ENCODE measurements around the gene OR2G2. TPM values are rescaled to one million over a fixed set of nuclear protein-coding genes. Genes with fewer than 3 reads are reported as not detected.

Gene OR2G2, protein sequence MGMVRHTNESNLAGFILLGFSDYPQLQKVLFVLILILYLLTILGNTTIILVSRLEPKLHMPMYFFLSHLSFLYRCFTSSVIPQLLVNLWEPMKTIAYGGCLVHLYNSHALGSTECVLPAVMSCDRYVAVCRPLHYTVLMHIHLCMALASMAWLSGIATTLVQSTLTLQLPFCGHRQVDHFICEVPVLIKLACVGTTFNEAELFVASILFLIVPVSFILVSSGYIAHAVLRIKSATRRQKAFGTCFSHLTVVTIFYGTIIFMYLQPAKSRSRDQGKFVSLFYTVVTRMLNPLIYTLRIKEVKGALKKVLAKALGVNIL
- total RNA-seq: not detected in 2 replicates

GRCh38 chr1:247588060-247588459 lies at the start of gene OR2G2:
Gene OR2G2 (plus strand): TSS chr1:247588360. CDS start chr1:247588360, 0 bp downstream.

DNA sequence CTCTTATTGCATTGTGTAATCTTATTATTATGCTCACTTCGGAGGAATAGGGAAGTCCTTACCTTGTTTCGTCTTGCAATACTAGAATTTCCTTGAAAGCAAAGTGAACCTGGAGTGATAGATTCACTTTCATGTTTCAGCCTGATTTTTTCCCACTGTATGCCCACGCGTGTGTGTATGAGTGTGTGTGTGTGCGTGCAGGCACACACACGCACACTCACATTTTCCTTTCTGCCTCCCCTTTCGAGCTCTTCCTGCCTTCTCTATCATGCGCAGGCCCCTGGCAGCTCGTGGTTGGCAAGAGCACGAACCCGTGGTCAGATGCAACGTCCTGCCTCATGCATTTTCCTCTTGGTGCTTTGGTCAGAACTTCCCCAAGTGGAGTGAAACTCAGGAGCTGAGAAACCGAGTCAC lies 39.4 kb upstream of the OR2G2 start, which contains the start of gene GCSAML:
GCSAML (plus strand) TSS at position 366 of the 414 bp plus-strand sequence. CDS start 58 bp downstream, outside the sequence.

DNA sequence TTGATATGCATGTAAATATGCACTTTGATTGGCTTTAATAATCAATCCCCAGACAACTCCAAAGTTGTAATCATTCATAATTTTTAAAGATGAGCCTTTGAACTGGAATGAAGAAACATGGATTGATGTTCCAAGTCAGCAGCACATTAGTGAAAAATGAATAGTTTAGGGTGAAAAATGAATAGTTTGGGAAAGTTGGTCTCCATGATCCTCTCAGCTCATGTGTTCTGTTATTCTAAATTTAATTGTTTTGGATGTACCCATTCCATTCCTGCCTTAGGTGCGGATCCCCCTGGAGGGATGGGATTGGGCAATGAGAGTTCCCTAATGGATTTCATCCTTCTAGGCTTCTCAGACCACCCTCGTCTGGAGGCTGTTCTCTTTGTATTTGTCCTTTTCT lies 17.1 kb downstream of the OR2G2 start, which contains the start of gene OR2G3:
OR2G3 (plus strand) TSS at position 301 of the 400 bp plus-strand sequence; CDS start at position 301, 0 bp downstream.

Other genes starting within 250 kb of the OR2G2 start
- gene NLRP3, start 172.2 kb upstream of the OR2G2 start, total RNA-seq: not detected in 2 replicates
- gene OR2B11, start 130.3 kb upstream of the OR2G2 start, total RNA-seq: not detected in 2 replicates
- not detected in 2 replicates for gene OR2C3, start 51.9 kb upstream of the OR2G2 start, total RNA-seq
- not detected in 2 replicates for gene GCSAML, start 39.2 kb upstream of the OR2G2 start, total RNA-seq
- not detected in 2 replicates for gene OR2G3, start 17.2 kb downstream of the OR2G2 start, total RNA-seq
- not detected in 2 replicates for gene OR13G1, start 91.4 kb downstream of the OR2G2 start, total RNA-seq
- not detected in 2 replicates for gene OR6F1, start 128.3 kb downstream of the OR2G2 start, total RNA-seq
- not detected in 2 replicates for gene OR14K1, start 150.3 kb downstream of the OR2G2 start, total RNA-seq
- gene OR14A2, start 159.8 kb downstream of the OR2G2 start, total RNA-seq: not detected in 2 replicates
- not detected in 2 replicates for gene OR1C1, start 172.2 kb downstream of the OR2G2 start, total RNA-seq
- not detected in 2 replicates for gene OR14A16, start 235.8 kb downstream of the OR2G2 start, total RNA-seq

All from bronchus fibroblast of lung (primary cell).